ACC112 (cell line): ENCODE data around the gene ABCA10.

ENCODE experiments used
- H2AFZ ChIP-seq: fragments of 200-600 bp; sonication (generic); one replicate; pipeline ENCODE4 v1.6.0; 2017; ENCODE audit warnings: antibody characterized with exemption, low read length; ENCODE audit not compliant: unreplicated experiment
- H3K27ac ChIP-seq: fragments of 200-600 bp; sonication (generic); 2 replicates; pipeline ENCODE4 v1.5.1; 2014; ENCODE audit warnings: low read depth, mild to moderate bottlenecking, antibody characterized with exemption, low read length, moderate library complexity
- H3K27me3 ChIP-seq: fragments of 200-600 bp; sonication (generic); 2 replicates; pipeline ENCODE4 v1.6.1; 2014; ENCODE audit warnings: mild to moderate bottlenecking, antibody characterized with exemption, low read length, moderate library complexity, mixed read lengths; ENCODE audit not compliant: insufficient read depth
- H3K36me3 ChIP-seq: fragments of 200-600 bp; sonication (generic); 2 replicates; pipeline ENCODE4 v1.6.1; 2016; ENCODE audit warnings: mild to moderate bottlenecking, antibody characterized with exemption, low read length, moderate library complexity, mixed read lengths; ENCODE audit not compliant: insufficient read depth
- H3K4me1 ChIP-seq: fragments of 200-600 bp; sonication (generic); one replicate; pipeline ENCODE4 v1.6.1; 2016; ENCODE audit warnings: low read length, mixed read lengths; ENCODE audit not compliant: insufficient read depth, unreplicated experiment, control insufficient read depth
- H3K4me3 ChIP-seq: fragments of 200-600 bp; sonication (generic); 2 replicates; pipeline ENCODE4 v1.5.1; 2014; ENCODE audit warnings: mild to moderate bottlenecking, low read depth, low read length
- H3K79me2 ChIP-seq: fragments of 200-600 bp; sonication (generic); one replicate; pipeline ENCODE4 v1.6.0; 2016; ENCODE audit warnings: low read length; ENCODE audit not compliant: control insufficient read depth, unreplicated experiment, insufficient read depth

ABCA10 gene

DNA sequence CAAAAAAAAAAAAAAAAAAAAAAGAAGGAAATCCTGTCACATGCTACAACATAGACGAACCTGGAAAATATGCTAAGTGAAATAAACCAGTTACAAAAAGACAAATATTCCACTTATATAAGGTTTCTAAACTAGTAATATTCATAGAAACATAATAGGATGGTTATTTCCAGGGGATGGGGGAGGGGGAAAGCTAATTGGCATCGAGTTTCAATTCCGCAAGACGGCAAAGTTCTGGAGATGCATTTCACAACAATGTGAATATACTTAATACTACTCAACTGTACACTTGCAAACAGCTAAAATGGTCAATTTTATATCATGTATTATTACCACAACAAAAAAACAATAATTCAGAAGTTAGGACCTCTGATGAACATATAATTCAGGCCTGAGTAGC, 130.0 kb downstream of the ABCA10 start:
- H3K27ac ChIP-seq, result no peak overlapping the region
- H2AFZ ChIP-seq, result no peak overlapping the region
- H3K79me2 ChIP-seq, result no peaks in the 10 kb centered on the region
- no peaks in the 10 kb centered on the region for H3K4me1 ChIP-seq
- H3K36me3 ChIP-seq, result 0 out of 2 replicates have a peak, but pooled peaks cover 2% of the 10 kb centered on the region
- no peak overlapping the region for H3K4me3 ChIP-seq
- H3K27me3 ChIP-seq, result no peaks in the 10 kb centered on the region
